IMR-90 (cell line): ENCODE data around the gene FMO2. TPM values are rescaled to one million over a fixed set of nuclear protein-coding genes. Genes with fewer than 3 reads are reported as not detected.

Experiments used
- ATAC-seq: fragments of 200-7000 bp; cut with Tn5 transposase; 2 replicates; pipeline ENCODE4 v1.9.1; 2020; ENCODE audit warnings: low read depth, mild to moderate bottlenecking, moderate library complexity
- BruUV-seq: library from RNA; stranded (reverse); fragments of 400-500 nt; replicated peaks from 2 replicates; lab custom pipeline; 2021; lab: Mats Ljungman, UMichigan
- CTCF ChIA-PET: fragments of 300-600 bp; formaldehyde crosslinking; extraction: SDS; loops from one replicate; lab custom pipeline; 2021; ENCODE audit warnings: antibody characterized with exemption; lab: Yijun Ruan, JAX
- POLR2A ChIA-PET: fragments of 300-600 bp; sonication (Branson Sonifier 250); formaldehyde crosslinking; loops from one replicate; lab custom pipeline; 2022; ENCODE audit warnings: antibody characterized with exemption; ENCODE audit not compliant: unreplicated experiment; lab: Charles Lee
- DNase-seq: peaks from one replicate; pipeline ENCODE4 v3.0.0; 2013
- H2AFZ ChIP-seq: replicated peaks from 2 replicates; pipeline ENCODE3; 2013; ENCODE audit warnings: low read length, mild to moderate bottlenecking; ENCODE audit not compliant: poor library complexity
- H2AK5ac ChIP-seq: 2 replicates; pipeline ENCODE4 v1.6.1; 2013; ENCODE audit warnings: low read depth, low read length, inconsistent platforms
- H2AK9ac ChIP-seq: replicated peaks from 2 replicates; pipeline ENCODE3; 2013; ENCODE audit warnings: mild to moderate bottlenecking, low read depth, low read length, moderate library complexity; ENCODE audit not compliant: poor library complexity
- H2BK120ac ChIP-seq: 2 replicates; pipeline ENCODE4 v1.6.1; 2013; ENCODE audit warnings: low read depth, low read length, inconsistent platforms
- H2BK15ac ChIP-seq: 3 replicates; pipeline ENCODE4 v1.6.1; 2013; ENCODE audit warnings: low read depth, low read length, inconsistent platforms
- H2BK20ac ChIP-seq: 2 replicates; pipeline ENCODE4 v1.6.1; 2013; ENCODE audit warnings: low read depth, mild to moderate bottlenecking, inconsistent platforms, low read length, moderate library complexity
- H2BK5ac ChIP-seq: 2 replicates; pipeline ENCODE4 v1.6.1; 2013; ENCODE audit warnings: mild to moderate bottlenecking, low read depth, low read length, inconsistent platforms; ENCODE audit not compliant: poor library complexity, severe bottlenecking
- H3K14ac ChIP-seq: replicated peaks from 2 replicates; pipeline ENCODE4 v1.6.1; 2013; ENCODE audit warnings: low read depth, low read length, inconsistent platforms
- H3K18ac ChIP-seq: 2 replicates; pipeline ENCODE4 v1.6.1; 2013; ENCODE audit warnings: low read depth, low read length, control low read depth
- H3K23ac ChIP-seq: 2 replicates; pipeline ENCODE4 v1.6.1; 2013; ENCODE audit warnings: low read depth, low read length, inconsistent platforms
- H3K27ac ChIP-seq: 2 replicates; pipeline ENCODE4 v1.5.1; 2013; ENCODE audit warnings: mild to moderate bottlenecking, control low read depth, low read length; ENCODE audit not compliant: insufficient read depth
- H3K27me3 ChIP-seq: 2 replicates; pipeline ENCODE4 v1.6.1; 2013; ENCODE audit warnings: low read length; ENCODE audit not compliant: control insufficient read depth, insufficient read depth
- H3K36me3 ChIP-seq: 2 replicates; pipeline ENCODE4 v1.6.1; 2013; ENCODE audit warnings: low read length, mixed read lengths; ENCODE audit not compliant: control insufficient read depth, insufficient read depth
- H3K4ac ChIP-seq: 2 replicates; pipeline ENCODE4 v1.6.1; 2013; ENCODE audit warnings: low read depth, low read length, inconsistent platforms
- H3K4me1 ChIP-seq: 2 replicates; pipeline ENCODE4 v1.6.1; 2013; ENCODE audit warnings: low read length, mixed read lengths; ENCODE audit not compliant: control insufficient read depth, insufficient read depth
- H3K4me2 ChIP-seq: 2 replicates; pipeline ENCODE4 v1.6.1; 2013; ENCODE audit warnings: low read depth, mild to moderate bottlenecking, control low read depth, low read length, moderate library complexity
- H3K4me3 ChIP-seq: 2 replicates; pipeline ENCODE4 v1.5.1; 2013; ENCODE audit warnings: low read depth, mild to moderate bottlenecking, control low read depth, low read length, moderate library complexity; ENCODE audit not compliant: insufficient read depth
- H3K56ac ChIP-seq: 2 replicates; pipeline ENCODE4 v1.6.1; 2013; ENCODE audit warnings: low read length, inconsistent platforms; ENCODE audit not compliant: insufficient read depth; ENCODE audit errors: extremely low read depth
- H3K79me1 ChIP-seq, 2 experiments: 2 replicates each; pipeline ENCODE4 v1.6.1; 2013; ENCODE audit warnings: low read length in 2 of 2, inconsistent platforms in 1 of 2, low read depth in 1 of 2
- H3K9ac ChIP-seq: 2 replicates; pipeline ENCODE4 v1.6.1; 2013; ENCODE audit warnings: low read depth, low read length, control low read depth
- H3K9me1 ChIP-seq: 2 replicates; pipeline ENCODE4 v1.6.1; 2013; ENCODE audit warnings: low read length, inconsistent platforms; ENCODE audit not compliant: insufficient read depth
- H3K9me3 ChIP-seq: 2 replicates; pipeline ENCODE4 v1.6.1; 2013; ENCODE audit warnings: low read length; ENCODE audit not compliant: control insufficient read depth, insufficient read depth
- H4K20me1 ChIP-seq: 2 replicates; pipeline ENCODE4 v1.6.1; 2013; ENCODE audit warnings: low read length, inconsistent platforms; ENCODE audit not compliant: insufficient read depth
- H4K5ac ChIP-seq: 2 replicates; pipeline ENCODE4 v1.6.1; 2013; ENCODE audit warnings: mild to moderate bottlenecking, low read depth, low read length, control low read depth
- H4K8ac ChIP-seq, 2 experiments: 2 replicates each; pipeline ENCODE4 v1.6.1; 2013; ENCODE audit warnings: low read depth in 2 of 2, low read length in 2 of 2, control low read depth in 1 of 2, inconsistent platforms in 1 of 2
- H4K91ac ChIP-seq: 2 replicates; pipeline ENCODE4 v1.6.1; 2013; ENCODE audit warnings: low read depth, low read length, inconsistent platforms; ENCODE audit not compliant: insufficient read depth
- CEBPB ChIP-seq: IDR thresholded peaks from 2 replicates; pipeline ENCODE4 v1.6.1; 2012; ENCODE audit warnings: low read depth, low read length, improper control_type of control experiment
- CHD1 ChIP-seq: IDR thresholded peaks from 2 replicates; pipeline ENCODE4 v1.6.1; 2012; ENCODE audit warnings: low read depth, low read length, improper control_type of control experiment
- CTCF ChIP-seq: conservative IDR thresholded peaks from 2 replicates; pipeline ENCODE4 v1.5.1; 2012; ENCODE audit warnings: mild to moderate bottlenecking, low read depth, low read length, improper control_type of control experiment
- MAFK ChIP-seq: IDR thresholded peaks from 2 replicates; pipeline ENCODE4 v1.6.1; 2012; ENCODE audit warnings: low read depth, low read length, improper control_type of control experiment
- MAZ ChIP-seq: IDR thresholded peaks from 2 replicates; pipeline ENCODE4 v1.6.1; 2012; ENCODE audit warnings: low read depth, mild to moderate bottlenecking, low read length, improper control_type of control experiment, moderate library complexity, borderline replicate concordance
- MXI1 ChIP-seq: IDR thresholded peaks from 2 replicates; pipeline ENCODE4 v1.6.1; 2012; ENCODE audit warnings: low read depth, mild to moderate bottlenecking, low read length, moderate library complexity, borderline replicate concordance
- NFE2L2 ChIP-seq: fragments of 150-350 bp; IDR thresholded peaks from 2 replicates; pipeline ENCODE4 v1.6.1; 2016; ENCODE audit warnings: low read depth, mild to moderate bottlenecking, low read length
- RAD21 ChIP-seq: IDR thresholded peaks from 2 replicates; pipeline ENCODE4 v1.6.1; 2012; ENCODE audit warnings: low read length, improper control_type of control experiment
- RCOR1 ChIP-seq: IDR thresholded peaks from 2 replicates; pipeline ENCODE4 v1.6.1; 2012; ENCODE audit warnings: mild to moderate bottlenecking, low read length, improper control_type of control experiment; ENCODE audit not compliant: insufficient replicate concordance
- RFX5 ChIP-seq: IDR thresholded peaks from 2 replicates; pipeline ENCODE4 v1.8.0; 2012; ENCODE audit warnings: low read depth, mild to moderate bottlenecking, low read length, moderate library complexity
- SMC3 ChIP-seq: fragments of 150-350 bp; IDR thresholded peaks from 2 replicates; pipeline ENCODE4 v1.6.1; 2016; ENCODE audit warnings: low read depth, mild to moderate bottlenecking, antibody characterized with exemption, low read length, moderate library complexity
- USF2 ChIP-seq: fragments of 150-350 bp; IDR thresholded peaks from 2 replicates; pipeline ENCODE4 v1.6.1; 2017; ENCODE audit warnings: mild to moderate bottlenecking, antibody characterized with exemption, low read length, low read depth
- WGBS, 2 experiments: methylation state at CpG; one replicate each; pipeline versions ENCODE4 v1.1.5 to v1.1.7; 2013; ENCODE audit warnings: missing lambda C conversion rate in 2 of 2; ENCODE audit not compliant: insufficient read length in 1 of 2; ENCODE audit errors: extremely low coverage in 2 of 2; 5-methylcytosine and 5-hydroxymethylcytosine counted together
- dilution Hi-C: fragments of 300-500 bp; cut with HindIII; formaldehyde crosslinking; loops from one replicate; pipeline ENCODE4 v1.14.3; 2018; ENCODE audit warnings: low sequenced_read_pairs; ENCODE audit not compliant: unreplicated experiment
- in situ Hi-C: fragments of 300-500 bp; cut with MboI; formaldehyde crosslinking; loops from 3 replicates; pipeline ENCODE4 v1.14.3; 2019; ENCODE audit warnings: low sequenced_read_pairs, inconsistent platforms, mixed read lengths
- intact Hi-C: fragments of 100-400 bp; cut with micrococcal nuclease; formaldehyde crosslinking; loops from 2 replicates; pipeline ENCODE4 v1.10.0; 2022
- polyA plus RNA-seq, 3 experiments: library from polyadenylated mRNA; depleted of rRNA; stranded (reverse); fragments of >200 nt; gene quantifications; 2 replicates each; pipeline ENCODE4 v1.2.3, GENCODE V29; 2012; ENCODE audit warnings: low replicate concordance in 1 of 3
- total RNA-seq: library from RNA; depleted of rRNA; stranded (reverse); fragments of >200 nt; gene quantifications from 2 replicates; pipeline ENCODE4 v1.2.3, GENCODE V29; 2012

Gene FMO2
- total and polyA plus RNA-seq, 2 of the 4 experiments (the other 2 are of a cell fraction), result under 0.01 to 0.05 TPM

DNA sequence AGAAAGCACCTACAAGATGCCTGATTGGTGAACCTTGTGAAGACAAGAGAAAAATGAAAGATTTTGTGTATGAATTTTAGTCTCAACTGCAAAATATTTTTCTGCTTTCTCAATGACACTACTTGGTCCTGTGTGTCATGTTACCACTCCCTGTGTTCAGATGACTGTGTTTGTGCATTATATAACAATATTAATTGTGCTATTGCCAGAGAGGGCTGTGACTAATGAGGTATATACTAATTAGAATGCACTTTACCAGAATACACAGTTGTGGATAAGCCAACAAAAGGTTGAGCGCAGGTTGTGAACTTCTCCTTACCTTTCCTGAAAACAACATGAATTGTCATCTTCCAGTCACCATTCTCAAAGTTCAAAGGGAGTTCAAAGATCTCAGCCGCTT lies 17.3 kb upstream of the FMO2 start:
- H3K9me1 ChIP-seq, result no peaks in the 10 kb centered on the region
- no peak overlapping the region for H2AFZ ChIP-seq
- H3K4me1 ChIP-seq, result no peaks in the 10 kb centered on the region
- H3K23ac ChIP-seq, result no peak overlapping the region
- no peak overlapping the region for H2BK120ac ChIP-seq
- dilution Hi-C loops, result no loop called here
- CTCF ChIA-PET, result no interaction called here
- no peaks in the 10 kb centered on the region for H3K9me3 ChIP-seq
- H3K27ac ChIP-seq, result no peak overlapping the region
- in situ Hi-C loops, result no loop called here
- DNase-seq (no peak), ATAC-seq (no peak)
- H3K79me1 ChIP-seq, result no peaks in the 10 kb centered on the region
- H3K36me3 ChIP-seq, result no peaks in the 10 kb centered on the region
- H3K4ac ChIP-seq, result no peak overlapping the region
- no peak overlapping the region for H2BK15ac ChIP-seq
- no peak overlapping the region for H3K9ac ChIP-seq
- H3K4me3 ChIP-seq, result no peak overlapping the region
- H4K8ac ChIP-seq, result no peak overlapping the region
- no peak overlapping the region for H2BK5ac ChIP-seq
- H4K20me1 ChIP-seq, result no peaks in the 10 kb centered on the region
- H2BK20ac ChIP-seq, result no peak overlapping the region
- H3K14ac ChIP-seq, result no peak overlapping the region
- H3K27me3 ChIP-seq, result no peaks in the 10 kb centered on the region
- POLR2A ChIA-PET, result no interaction called here
- TF ChIP-seq MAFK (no peak), CTCF (no peak), NFE2L2 (no peak), MXI1 (no peak), CHD1 (no peak), RAD21 (no peak), CEBPB (no peak), RFX5 (no peak), MAZ (no peak), RCOR1 (no peak), USF2 (no peak), SMC3 (no peak)
- no CpG with 5 or more reads among the region's 2 CpGs for WGBS, 2 experiments
- H4K91ac ChIP-seq, result no peak overlapping the region
- H4K5ac ChIP-seq, result 0 out of 2 replicates have a peak overlapping the region, but pooled peaks have one; percentile 12
- no peak overlapping the region for H2AK5ac ChIP-seq
- no peak overlapping the region for H2AK9ac ChIP-seq
- no peak overlapping the region; the same call in 1 of the 2 replicates for H3K18ac ChIP-seq
- H3K56ac ChIP-seq, result no peak overlapping the region
- intact Hi-C loops, result no loop called here
- no peak overlapping the region for H3K4me2 ChIP-seq
- BruUV-seq, result no TSS peak
